RKO (cell line): ENCODE measurements around the gene SYPL2.
A peak's percentile ranks its signal among the peaks of the same experiment; 100 is the strongest.
"Not testable (repeated sequence)": the region's sequence is repeated elsewhere in the genome, so short reads cannot be mapped to it uniquely, and the experiment has no call there.

ENCODE experiments used
- DNase-seq: peaks from one replicate; pipeline ENCODE4 v3.0.0-alpha.2; 2016; ENCODE audit warnings: low spot score

The SYPL2 gene

GRCh38 chr1:109466452-109467300 lies at the start of gene SYPL2:
SYPL2 (plus strand) TSS chr1:109466546; CDS start chr1:109466844, 298 bp downstream.
- no peak for DNase-seq

- no peak for DNase-seq
These were observed 42.8 kb upstream of the SYPL2 start for GRCh38 chr1:109423498-109423897.

DNA sequence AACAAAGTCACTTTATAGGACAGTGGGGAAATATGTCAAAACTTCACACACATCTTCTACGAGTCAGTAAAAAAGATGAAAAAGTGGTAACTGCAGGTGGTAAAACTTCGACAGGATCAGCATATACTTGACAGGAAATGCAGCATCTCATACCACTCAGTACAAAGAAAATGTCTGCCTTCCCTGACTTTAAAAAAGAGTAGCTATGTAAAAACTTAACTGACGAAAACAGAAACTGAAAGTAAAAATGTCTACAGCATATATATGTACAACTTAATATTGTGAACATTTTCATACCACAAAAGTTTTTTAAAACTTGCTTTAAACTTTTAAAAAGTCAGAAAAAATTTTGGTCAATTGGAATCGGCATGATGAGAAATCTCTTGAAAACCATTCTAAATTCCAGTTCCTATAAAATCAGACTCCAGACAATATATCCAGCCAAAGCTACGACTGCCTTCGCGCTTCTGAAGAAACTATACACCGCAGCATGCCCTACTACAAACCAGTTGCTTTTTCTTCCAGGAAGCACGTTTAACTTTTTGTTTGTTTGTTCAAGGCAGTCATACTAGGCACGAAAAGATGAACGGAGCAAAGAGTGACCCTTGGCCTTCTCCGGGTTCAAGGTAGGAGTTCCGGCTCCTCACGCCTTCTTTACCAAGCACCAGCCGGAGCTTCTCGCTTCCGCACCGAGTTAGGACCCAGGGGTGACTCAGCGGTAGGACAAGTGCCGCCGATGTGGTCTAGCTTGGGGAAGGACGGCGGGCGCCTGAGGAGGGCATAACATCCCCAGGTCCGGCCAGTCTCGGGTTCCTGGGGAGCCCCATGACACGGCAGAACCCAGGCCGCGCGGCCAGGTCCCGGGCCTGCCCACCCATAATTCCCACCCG lies 40.7 kb upstream of the SYPL2 start:
- DNase-seq, result peak; percentile 91

- peak; percentile 99 for DNase-seq
These were observed 39.8 kb upstream of the SYPL2 start, which contains the start of gene PSMA5 for GRCh38 chr1:109426281-109427170. PSMA5 (minus strand) TSS chr1:109426448; CDS start chr1:109426330, 118 bp downstream.

DNA sequence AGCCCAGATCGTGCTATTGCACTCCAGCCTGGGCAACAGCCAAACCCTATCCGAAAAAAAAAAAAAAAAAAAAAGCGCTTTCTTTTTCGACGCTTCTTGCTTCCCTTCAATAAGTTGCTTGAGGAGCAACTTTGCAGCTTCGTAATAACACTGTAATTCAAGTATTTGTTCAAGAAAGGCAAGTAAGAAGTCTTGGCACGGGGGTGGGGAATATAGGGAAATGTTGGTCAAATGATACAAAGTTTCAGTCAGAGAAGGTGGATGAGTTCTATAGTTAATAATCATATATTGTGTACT lies 39.2 kb upstream of the SYPL2 start:
- DNase-seq, result peak; percentile 8

DNA sequence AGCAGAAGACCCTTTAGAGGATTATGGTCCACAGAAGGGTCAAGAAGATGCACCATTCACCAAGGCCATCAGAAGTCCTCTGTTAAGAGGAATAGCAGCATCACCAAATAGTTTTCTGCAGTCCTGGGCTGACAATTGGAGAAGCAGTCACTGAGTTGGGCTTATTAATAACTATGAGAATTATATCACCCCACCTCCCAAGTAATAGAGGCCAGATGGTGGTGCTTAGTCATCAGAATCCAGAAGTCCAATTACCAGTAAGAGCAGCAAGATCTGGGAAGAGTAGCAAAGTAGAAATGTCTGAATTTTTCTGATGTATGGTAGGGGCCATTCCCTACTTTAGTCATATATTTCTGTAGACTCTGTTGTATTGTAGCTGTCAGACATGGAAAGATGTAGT lies 34.0 kb upstream of the SYPL2 start:
- DNase-seq, result no peak

DNA sequence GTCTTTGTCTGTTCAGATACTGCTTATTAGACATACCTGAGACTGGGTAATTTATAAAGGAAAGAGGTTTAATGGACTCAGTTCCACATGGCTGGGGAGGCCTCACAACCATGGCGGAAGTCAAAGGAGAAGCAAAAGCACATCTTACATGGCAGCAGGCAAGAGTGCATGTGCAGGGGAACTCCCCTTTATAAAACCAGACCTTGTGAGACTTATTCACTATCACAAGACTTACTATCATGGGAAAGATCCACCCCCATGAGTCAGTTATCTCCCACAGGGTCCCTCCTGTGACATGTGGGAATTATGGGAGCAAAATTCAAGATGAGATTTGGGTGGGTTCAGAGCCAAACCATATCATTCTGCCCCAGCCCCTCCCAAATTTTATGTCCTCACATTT lies 33.0 kb upstream of the SYPL2 start:
- no peak for DNase-seq

DNA sequence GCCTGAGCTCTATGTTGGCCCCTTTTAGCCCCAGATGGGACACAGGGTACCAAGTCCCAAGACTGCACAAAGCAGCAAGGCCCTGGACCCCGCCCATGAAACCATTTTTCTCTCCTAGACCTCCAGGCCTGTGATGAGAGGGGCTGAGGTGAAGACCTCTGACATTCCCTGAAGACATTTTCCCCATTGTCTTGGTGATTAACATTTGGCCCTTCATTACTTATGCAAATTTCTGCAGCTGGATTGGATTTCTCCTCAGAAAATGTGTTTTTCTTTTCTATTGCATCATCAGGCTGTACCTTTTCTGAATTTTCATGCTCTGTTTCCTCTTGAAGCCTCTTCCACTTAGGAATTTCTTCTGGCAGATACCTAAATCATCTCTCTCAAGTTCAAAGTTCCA lies 31.9 kb upstream of the SYPL2 start:
- no peak for DNase-seq

- peak; percentile 86 for DNase-seq
These were observed 27.5 kb upstream of the SYPL2 start for GRCh38 chr1:109438798-109439297.

- DNase-seq, result no peak
These were observed 25.3 kb upstream of the SYPL2 start for GRCh38 chr1:109441069-109441468.

DNA sequence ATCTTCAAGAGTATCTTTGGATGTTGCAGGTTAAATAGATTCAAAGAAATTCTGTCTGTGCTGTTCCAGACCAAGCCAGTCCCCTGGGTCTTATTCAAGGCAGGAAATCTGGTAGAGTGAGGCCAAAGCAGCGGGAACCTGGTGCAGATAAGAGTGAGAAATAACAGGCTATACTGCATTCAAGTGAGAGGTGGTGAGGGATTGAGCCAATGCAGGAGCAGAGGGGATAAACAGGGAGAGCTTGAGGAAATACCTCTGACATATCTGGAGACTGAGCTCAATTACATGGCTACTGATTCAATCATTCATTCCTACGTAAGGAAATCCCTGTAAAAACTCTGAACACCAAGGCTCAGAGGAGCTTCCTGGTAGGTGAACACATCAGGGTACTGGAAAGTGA lies 22.9 kb upstream of the SYPL2 start:
- DNase-seq, result no peak

GRCh38 chr1:109444346-109444745 lies 22.0 kb upstream of the SYPL2 start:
- DNase-seq, result no peak

DNA sequence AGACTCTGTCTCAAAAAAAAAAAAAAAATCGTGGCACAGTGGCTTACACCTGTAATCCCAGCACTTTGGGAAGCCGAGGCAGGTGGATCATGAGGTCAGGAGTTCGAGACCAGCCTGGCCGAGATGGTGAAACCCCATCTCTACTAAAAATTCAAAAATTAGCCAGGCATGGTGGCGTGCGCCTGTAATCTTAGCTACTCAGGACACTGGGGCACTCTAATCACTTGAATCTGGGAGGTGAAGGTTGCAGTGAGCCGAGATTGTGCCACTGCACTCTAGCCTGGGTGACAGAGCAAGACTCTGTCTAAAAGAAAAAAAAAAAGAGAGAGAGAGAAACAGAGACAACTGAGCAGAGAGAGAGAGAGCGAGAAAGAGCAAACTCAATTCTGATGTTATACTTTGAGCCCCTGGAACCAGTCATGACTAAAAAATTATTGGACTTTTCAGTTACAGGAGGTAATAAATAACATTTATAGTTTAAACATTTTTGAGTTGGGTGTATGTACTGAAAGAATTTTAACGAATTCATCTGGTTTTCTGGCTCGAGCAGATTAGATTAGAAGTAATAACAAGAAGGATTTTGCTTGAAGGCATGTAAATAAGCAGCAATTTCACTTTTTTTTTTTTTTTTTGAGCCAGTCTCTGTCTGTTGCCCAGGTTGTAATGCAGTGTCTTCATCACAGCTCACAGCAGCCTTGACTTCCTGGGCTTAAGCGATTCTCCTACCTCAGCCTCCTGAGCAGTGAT lies 20.2 kb upstream of the SYPL2 start:
- DNase-seq, result not testable (repeated sequence)

GRCh38 chr1:109447524-109447923 lies 18.8 kb upstream of the SYPL2 start:
- no peak for DNase-seq

DNA sequence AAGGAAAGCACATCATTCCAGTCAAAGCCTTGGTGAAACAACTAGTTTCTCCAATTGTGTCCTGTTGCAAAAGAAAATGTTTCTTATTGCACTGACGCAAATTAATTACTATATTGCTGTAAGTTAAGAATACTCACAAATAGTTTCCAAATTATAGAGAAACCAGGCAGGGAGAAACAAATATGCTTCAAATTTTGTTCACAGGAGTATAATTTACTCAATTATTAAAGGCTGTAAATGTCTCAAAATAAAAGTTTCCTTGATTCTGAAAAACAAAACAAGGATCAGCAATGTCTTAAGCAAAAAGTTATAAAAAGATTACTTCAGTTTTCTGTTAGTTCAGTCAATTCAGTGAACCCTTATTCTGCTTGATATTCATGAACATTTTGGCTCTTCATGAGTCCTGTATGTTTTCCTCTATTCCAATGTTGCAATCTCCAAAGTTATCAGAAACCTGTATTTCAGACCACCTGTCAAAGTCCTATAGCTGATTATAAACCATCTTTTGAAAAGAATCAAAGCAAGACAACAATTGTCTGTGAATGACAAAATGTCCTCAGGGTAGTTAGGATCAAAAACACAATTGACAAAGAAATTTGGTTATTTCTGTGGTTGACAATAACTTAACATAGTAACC lies 11.7 kb upstream of the SYPL2 start:
- no peak for DNase-seq

DNA sequence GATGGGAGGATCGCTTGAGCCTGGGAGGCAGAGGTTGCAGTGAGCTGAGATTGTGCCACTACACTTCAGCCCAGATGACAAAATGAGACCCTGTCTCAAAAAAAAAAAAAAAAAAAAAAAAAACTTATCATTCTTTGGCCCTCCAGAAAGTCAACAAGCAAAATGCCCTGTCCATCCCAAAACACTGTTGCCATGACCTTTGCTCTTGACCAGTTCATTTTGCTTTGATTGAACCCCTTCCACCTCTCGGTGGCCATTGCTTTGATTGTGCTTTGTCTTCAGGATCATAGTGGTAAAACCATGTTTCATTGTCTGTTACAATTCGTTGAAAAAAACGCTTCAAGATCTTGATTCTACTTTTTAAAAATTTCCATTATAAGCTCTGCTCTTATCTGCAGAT lies 8.5 kb upstream of the SYPL2 start:
- no peak for DNase-seq

- no peak for DNase-seq
These were observed 258 bp upstream of the SYPL2 start for GRCh38 chr1:109466125-109466451.

- no peak for DNase-seq
These were observed 993 bp downstream of the SYPL2 start for GRCh38 chr1:109467301-109467777.

DNA sequence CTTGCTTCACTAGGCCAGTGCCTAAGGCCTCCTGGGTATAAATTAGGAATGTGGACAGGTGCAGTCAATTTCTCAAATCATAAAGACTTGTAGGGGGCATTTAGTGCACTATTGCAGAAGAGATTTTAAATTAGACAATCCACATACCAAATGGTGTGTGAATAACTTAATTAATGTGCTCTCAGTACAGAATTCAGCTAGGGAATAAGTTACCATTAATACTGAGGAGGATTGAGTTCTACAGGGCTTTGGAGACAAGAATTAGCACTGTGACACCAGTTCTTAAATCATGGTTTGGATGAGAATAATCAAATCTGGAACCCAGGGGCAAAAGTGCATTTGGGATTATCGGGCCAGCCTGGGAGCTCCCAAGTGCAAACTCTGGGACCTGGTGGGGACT lies 1.7 kb downstream of the SYPL2 start:
- no peak for DNase-seq

DNA sequence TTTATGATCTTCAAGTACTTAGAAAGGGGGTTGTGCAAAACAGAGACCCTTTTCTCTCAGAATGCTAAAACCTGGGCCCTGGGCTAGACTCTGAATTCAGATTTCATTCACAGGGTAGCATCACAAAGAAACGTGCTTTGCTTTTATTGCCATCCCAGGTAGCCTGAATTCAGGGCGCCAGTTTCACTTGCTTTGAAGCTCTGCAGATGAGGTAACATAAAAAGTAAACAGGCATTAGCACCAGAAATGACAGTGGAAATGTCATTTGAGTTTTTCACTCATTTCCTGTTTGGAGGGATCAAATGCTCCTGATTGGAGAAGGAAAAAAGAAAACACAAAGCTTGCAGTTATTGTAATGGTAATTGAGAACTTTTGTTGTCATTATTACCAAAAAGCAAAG lies 2.6 kb downstream of the SYPL2 start:
- DNase-seq, result no peak

GRCh38 chr1:109470245-109470644 lies 3.9 kb downstream of the SYPL2 start:
- no peak for DNase-seq
